HepG2 (cell line): ENCODE measurements around the gene PDE4C. TPM values are rescaled to one million over a fixed set of nuclear protein-coding genes. Genes with fewer than 3 reads are reported as not detected.

ENCODE experiments used
- ARHGAP35 ChIP-seq: sonication (generic); formaldehyde crosslinking; IDR thresholded peaks from 2 replicates; pipeline ENCODE4 v1.9.0; 2022; ENCODE audit warnings: mild to moderate bottlenecking, inconsistent platforms, moderate library complexity, missing genetic modification reagents, borderline replicate concordance
- ERF ChIP-seq: IDR thresholded peaks from 2 replicates; pipeline ENCODE4 v1.6.1; 2018; ENCODE audit warnings: missing biosample characterization, missing genetic modification reagents
- GABPB1 ChIP-seq: IDR thresholded peaks from 2 replicates; pipeline ENCODE4 v1.6.1; 2016; ENCODE audit warnings: mild to moderate bottlenecking, missing genetic modification reagents, moderate library complexity, missing compliant biosample characterization
- HCFC1 ChIP-seq: fragments of 150-350 bp; IDR thresholded peaks from 2 replicates; pipeline ENCODE4 v1.6.1; 2014; ENCODE audit warnings: low read depth, low read length
- KAT8 ChIP-seq: IDR thresholded peaks from 2 replicates; pipeline ENCODE4 v1.6.1; 2016; ENCODE audit warnings: missing genetic modification reagents, missing compliant biosample characterization
- KDM2A ChIP-seq: sonication (generic); formaldehyde crosslinking; IDR thresholded peaks from 2 replicates; pipeline ENCODE4 v1.4.0; 2020; ENCODE audit warnings: low read depth, missing genetic modification reagents, borderline replicate concordance
- MED1 ChIP-seq: sonication (generic); formaldehyde crosslinking; IDR thresholded peaks from 2 replicates; pipeline ENCODE4 v1.4.0; 2020; ENCODE audit warnings: missing genetic modification reagents
- MEIS2 ChIP-seq: sonication (generic); formaldehyde crosslinking; IDR thresholded peaks from 2 replicates; pipeline ENCODE4 v1.9.0; 2021; ENCODE audit warnings: mild to moderate bottlenecking, missing genetic modification reagents
- MTF1 ChIP-seq: sonication (generic); formaldehyde crosslinking; IDR thresholded peaks from 2 replicates; pipeline ENCODE4 v1.5.0; 2020; ENCODE audit warnings: missing genetic modification reagents
- NCOR1 ChIP-seq: fragments of 200-600 bp; sonication (generic); IDR thresholded peaks from 2 replicates; pipeline ENCODE4 v1.7.0; 2017; ENCODE audit warnings: antibody characterized with exemption, low read length, borderline replicate concordance
- SAP130 ChIP-seq: IDR thresholded peaks from 2 replicates; pipeline ENCODE4 v1.6.1; 2016; ENCODE audit warnings: low read depth
- SPEN ChIP-seq: sonication (generic); formaldehyde crosslinking; IDR thresholded peaks from 2 replicates; pipeline ENCODE4 v1.5.1; 2020; ENCODE audit warnings: low read depth, mild to moderate bottlenecking, missing genetic modification reagents
- TBX2 ChIP-seq: sonication (generic); formaldehyde crosslinking; IDR thresholded peaks from 2 replicates; pipeline ENCODE4 v1.5.0; 2020; ENCODE audit warnings: missing genetic modification reagents, mild to moderate bottlenecking, borderline replicate concordance
- TOE1 ChIP-seq: sonication (generic); formaldehyde crosslinking; IDR thresholded peaks from 2 replicates; pipeline ENCODE4 v1.4.0; 2020; ENCODE audit warnings: mild to moderate bottlenecking, missing genetic modification reagents
- TP53 ChIP-seq: sonication (generic); formaldehyde crosslinking; conservative IDR thresholded peaks from 2 replicates; pipeline ENCODE4 v1.4.0; 2020; ENCODE audit warnings: missing genetic modification reagents
- ZNF101 ChIP-seq: sonication (generic); formaldehyde crosslinking; IDR thresholded peaks from 2 replicates; pipeline ENCODE4 v1.4.0; 2020; ENCODE audit warnings: mild to moderate bottlenecking, low read depth, missing genetic modification reagents, borderline replicate concordance
- ZNF605 ChIP-seq: sonication (generic); formaldehyde crosslinking; IDR thresholded peaks from 2 replicates; pipeline ENCODE4 v1.8.0; 2022; ENCODE audit warnings: mild to moderate bottlenecking, missing genetic modification reagents
- ZNF660 ChIP-seq: sonication (generic); formaldehyde crosslinking; IDR thresholded peaks from 2 replicates; pipeline ENCODE4 v1.5.1; 2020; ENCODE audit warnings: mild to moderate bottlenecking, low read depth, missing genetic modification reagents, borderline replicate concordance
- ZNF7 ChIP-seq: IDR thresholded peaks from 2 replicates; pipeline ENCODE4 v1.6.1; 2016; ENCODE audit warnings: missing biosample characterization, missing genetic modification reagents
- polyA plus RNA-seq, 8 experiments: library from polyadenylated mRNA; depleted of rRNA in 3 of 8; stranded (reverse) in 7 of 8; unstranded in 1 of 8; fragments of >200 nt; fragmentation: Illumina TruSeq in 4 of 8; extraction: Trizol in 4 of 8; gene quantifications; 2 replicates each; pipeline versions ENCODE4 v1.2.1 to v1.2.3, GENCODE V29; 2011 to 2016; ENCODE audit warnings: low read depth in 4 of 8, missing spikeins in 1 of 8, mixed read lengths in 1 of 8; ENCODE audit not compliant: insufficient read depth in 1 of 8
- total RNA-seq, 5 experiments: library from RNA; depleted of rRNA; stranded (reverse); fragments of >200 nt; fragmentation: Illumina TruSeq; extraction: Trizol; gene quantifications; 2 replicates each; pipeline ENCODE4 v1.2.3, GENCODE V29; 2016; ENCODE audit warnings: low read depth in 1 of 5
- TF ChIP-seq, protein P1 (sequence below): sonication (generic); formaldehyde crosslinking; IDR thresholded peaks from 2 replicates; pipeline ENCODE4 v1.5.0; 2020; ENCODE audit warnings: missing genetic modification reagents
- TF ChIP-seq, protein P2 (sequence below): IDR thresholded peaks from 2 replicates; pipeline ENCODE4 v1.6.1; 2012; ENCODE audit warnings: inconsistent platforms
- TF ChIP-seq, protein P3 (sequence below): IDR thresholded peaks from 2 replicates; pipeline ENCODE4 v1.6.1; 2016; ENCODE audit warnings: mild to moderate bottlenecking
- TF ChIP-seq, protein P4 (sequence below): sonication (generic); formaldehyde crosslinking; IDR thresholded peaks from 2 replicates; pipeline ENCODE4 v1.4.0; 2020; ENCODE audit warnings: missing genetic modification reagents

PDE4C gene
- total and polyA plus RNA-seq, 2 of the 13 experiments (the other 11 are each of a cell fraction or from before 2014, with no cell fraction given) = 1.4 to 14.0 TPM

DNA sequence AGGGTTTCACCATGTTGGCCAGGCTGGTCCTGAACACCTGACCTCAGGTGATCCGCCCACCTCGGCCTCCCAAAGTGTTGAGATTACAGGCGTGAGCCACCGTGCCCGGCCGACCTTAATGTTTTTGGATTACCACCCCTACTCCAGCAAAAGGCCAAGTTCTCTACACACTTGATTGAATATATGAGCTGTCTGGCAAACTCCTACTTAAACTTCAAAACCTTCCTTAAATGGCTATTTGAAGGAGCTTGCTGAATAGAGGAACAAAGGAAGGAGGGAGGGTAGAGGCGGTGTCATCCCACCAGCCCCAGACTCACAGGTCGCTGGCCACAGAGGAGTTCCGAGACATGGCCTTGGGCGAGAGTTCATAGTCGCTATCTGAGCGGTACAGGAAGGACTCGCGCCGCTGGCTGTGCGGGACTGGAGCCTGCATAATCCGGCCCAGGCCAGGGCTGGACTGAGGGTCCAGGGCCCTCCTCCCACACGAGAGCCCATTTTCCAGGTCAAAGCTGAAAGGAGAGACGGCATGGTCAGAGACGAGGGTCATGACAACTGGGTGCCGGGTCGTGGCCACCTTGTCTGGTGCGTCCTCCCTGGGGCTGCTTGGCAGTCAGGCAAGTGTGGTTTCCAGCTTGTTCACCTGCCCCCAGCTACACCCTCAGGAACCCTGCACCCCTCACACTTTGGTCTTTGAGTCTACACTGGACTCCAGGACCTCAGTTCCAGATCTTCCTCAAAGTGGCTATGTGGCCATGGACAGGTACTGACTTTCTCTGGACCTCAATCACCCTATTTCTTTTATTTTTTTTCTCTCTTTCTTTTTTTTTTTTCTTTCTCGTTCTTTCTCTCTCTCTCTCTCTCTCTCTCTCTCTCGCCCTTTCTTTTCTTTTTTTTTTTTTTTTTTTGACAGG, 4.2 kb downstream of the PDE4C start (continued):
- no peak for TF ChIP-seq NCOR1
- TF ChIP-seq GABPB1 (CRISPR knock-in tag) = peak; percentile 33; the same call in 1 of the 2 replicates
- no peak for TF ChIP-seq ZNF7 (CRISPR knock-in tag)
- TF ChIP-seq KAT8 = no peak
- peak; percentile 43; the same call in 1 of the 2 replicates for TF ChIP-seq TBX2
- TF ChIP-seq ZNF101 (CRISPR knock-in tag) = no peak
- no peak for TF ChIP-seq ZNF605 (CRISPR knock-in tag)
- TF ChIP-seq, protein P1, sequence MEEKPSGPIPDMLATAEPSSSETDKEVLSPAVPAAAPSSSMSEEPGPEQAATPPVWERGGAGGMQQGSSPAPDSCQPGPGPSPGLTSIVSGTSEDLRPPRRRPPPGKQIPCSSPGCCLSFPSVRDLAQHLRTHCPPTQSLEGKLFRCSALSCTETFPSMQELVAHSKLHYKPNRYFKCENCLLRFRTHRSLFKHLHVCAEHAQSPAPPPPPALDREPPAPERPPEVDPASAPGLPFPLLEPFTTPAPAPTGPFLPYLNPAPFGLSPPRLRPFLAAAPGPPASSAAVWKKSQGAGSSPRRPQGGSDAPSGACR (CRISPR knock-in tag) = no peak
- TF ChIP-seq, protein P2, sequence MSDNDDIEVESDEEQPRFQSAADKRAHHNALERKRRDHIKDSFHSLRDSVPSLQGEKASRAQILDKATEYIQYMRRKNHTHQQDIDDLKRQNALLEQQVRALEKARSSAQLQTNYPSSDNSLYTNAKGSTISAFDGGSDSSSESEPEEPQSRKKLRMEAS = no peak
- no peak for TF ChIP-seq TOE1
- TF ChIP-seq, protein P3, sequence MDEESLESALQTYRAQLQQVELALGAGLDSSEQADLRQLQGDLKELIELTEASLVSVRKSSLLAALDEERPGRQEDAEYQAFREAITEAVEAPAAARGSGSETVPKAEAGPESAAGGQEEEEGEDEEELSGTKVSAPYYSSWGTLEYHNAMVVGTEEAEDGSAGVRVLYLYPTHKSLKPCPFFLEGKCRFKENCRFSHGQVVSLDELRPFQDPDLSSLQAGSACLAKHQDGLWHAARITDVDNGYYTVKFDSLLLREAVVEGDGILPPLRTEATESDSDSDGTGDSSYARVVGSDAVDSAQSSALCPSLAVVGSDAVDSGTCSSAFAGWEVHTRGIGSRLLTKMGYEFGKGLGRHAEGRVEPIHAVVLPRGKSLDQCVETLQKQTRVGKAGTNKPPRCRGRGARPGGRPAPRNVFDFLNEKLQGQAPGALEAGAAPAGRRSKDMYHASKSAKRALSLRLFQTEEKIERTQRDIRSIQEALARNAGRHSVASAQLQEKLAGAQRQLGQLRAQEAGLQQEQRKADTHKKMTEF (CRISPR knock-in tag) = no peak; the same call in 1 of the 2 replicates
- no peak for TF ChIP-seq SPEN
- TF ChIP-seq HCFC1 = no peak
- TF ChIP-seq ARHGAP35 (CRISPR knock-in tag) = no peak
- TF ChIP-seq SAP130 (CRISPR knock-in tag) = peak; percentile 43; the same call in 1 of the 2 replicates
- TF ChIP-seq, protein P4, sequence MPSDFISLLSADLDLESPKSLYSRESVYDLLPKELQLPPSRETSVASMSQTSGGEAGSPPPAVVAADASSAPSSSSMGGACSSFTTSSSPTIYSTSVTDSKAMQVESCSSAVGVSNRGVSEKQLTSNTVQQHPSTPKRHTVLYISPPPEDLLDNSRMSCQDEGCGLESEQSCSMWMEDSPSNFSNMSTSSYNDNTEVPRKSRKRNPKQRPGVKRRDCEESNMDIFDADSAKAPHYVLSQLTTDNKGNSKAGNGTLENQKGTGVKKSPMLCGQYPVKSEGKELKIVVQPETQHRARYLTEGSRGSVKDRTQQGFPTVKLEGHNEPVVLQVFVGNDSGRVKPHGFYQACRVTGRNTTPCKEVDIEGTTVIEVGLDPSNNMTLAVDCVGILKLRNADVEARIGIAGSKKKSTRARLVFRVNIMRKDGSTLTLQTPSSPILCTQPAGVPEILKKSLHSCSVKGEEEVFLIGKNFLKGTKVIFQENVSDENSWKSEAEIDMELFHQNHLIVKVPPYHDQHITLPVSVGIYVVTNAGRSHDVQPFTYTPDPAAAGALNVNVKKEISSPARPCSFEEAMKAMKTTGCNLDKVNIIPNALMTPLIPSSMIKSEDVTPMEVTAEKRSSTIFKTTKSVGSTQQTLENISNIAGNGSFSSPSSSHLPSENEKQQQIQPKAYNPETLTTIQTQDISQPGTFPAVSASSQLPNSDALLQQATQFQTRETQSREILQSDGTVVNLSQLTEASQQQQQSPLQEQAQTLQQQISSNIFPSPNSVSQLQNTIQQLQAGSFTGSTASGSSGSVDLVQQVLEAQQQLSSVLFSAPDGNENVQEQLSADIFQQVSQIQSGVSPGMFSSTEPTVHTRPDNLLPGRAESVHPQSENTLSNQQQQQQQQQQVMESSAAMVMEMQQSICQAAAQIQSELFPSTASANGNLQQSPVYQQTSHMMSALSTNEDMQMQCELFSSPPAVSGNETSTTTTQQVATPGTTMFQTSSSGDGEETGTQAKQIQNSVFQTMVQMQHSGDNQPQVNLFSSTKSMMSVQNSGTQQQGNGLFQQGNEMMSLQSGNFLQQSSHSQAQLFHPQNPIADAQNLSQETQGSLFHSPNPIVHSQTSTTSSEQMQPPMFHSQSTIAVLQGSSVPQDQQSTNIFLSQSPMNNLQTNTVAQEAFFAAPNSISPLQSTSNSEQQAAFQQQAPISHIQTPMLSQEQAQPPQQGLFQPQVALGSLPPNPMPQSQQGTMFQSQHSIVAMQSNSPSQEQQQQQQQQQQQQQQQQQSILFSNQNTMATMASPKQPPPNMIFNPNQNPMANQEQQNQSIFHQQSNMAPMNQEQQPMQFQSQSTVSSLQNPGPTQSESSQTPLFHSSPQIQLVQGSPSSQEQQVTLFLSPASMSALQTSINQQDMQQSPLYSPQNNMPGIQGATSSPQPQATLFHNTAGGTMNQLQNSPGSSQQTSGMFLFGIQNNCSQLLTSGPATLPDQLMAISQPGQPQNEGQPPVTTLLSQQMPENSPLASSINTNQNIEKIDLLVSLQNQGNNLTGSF (CRISPR knock-in tag) = no peak
- no peak for TF ChIP-seq TP53
- peak; percentile 62; the same call in 1 of the 2 replicates for TF ChIP-seq KDM2A (CRISPR knock-in tag)
- 0 out of 2 replicates have a peak, but pooled peaks have one; percentile 57 for TF ChIP-seq MEIS2 (CRISPR knock-in tag)
- TF ChIP-seq ERF (CRISPR knock-in tag) = no peak
- TF ChIP-seq ZNF660 (CRISPR knock-in tag) = no peak
- TF ChIP-seq MTF1 (CRISPR knock-in tag) = no peak
- peak; percentile 38; the same call in 1 of the 2 replicates for TF ChIP-seq MED1 (CRISPR knock-in tag)
